HPDE6-E6E7 (cell line): Measurements from ENCODE around the gene AKNA.
A peak's percentile ranks its signal among the peaks of the same experiment; 100 is the strongest.

ENCODE experiments used
- DNase-seq: peaks from one replicate; pipeline ENCODE4 v3.0.0; 2011; ENCODE audit warnings: missing footprints; ENCODE audit errors: extremely low spot score

Gene AKNA, protein sequence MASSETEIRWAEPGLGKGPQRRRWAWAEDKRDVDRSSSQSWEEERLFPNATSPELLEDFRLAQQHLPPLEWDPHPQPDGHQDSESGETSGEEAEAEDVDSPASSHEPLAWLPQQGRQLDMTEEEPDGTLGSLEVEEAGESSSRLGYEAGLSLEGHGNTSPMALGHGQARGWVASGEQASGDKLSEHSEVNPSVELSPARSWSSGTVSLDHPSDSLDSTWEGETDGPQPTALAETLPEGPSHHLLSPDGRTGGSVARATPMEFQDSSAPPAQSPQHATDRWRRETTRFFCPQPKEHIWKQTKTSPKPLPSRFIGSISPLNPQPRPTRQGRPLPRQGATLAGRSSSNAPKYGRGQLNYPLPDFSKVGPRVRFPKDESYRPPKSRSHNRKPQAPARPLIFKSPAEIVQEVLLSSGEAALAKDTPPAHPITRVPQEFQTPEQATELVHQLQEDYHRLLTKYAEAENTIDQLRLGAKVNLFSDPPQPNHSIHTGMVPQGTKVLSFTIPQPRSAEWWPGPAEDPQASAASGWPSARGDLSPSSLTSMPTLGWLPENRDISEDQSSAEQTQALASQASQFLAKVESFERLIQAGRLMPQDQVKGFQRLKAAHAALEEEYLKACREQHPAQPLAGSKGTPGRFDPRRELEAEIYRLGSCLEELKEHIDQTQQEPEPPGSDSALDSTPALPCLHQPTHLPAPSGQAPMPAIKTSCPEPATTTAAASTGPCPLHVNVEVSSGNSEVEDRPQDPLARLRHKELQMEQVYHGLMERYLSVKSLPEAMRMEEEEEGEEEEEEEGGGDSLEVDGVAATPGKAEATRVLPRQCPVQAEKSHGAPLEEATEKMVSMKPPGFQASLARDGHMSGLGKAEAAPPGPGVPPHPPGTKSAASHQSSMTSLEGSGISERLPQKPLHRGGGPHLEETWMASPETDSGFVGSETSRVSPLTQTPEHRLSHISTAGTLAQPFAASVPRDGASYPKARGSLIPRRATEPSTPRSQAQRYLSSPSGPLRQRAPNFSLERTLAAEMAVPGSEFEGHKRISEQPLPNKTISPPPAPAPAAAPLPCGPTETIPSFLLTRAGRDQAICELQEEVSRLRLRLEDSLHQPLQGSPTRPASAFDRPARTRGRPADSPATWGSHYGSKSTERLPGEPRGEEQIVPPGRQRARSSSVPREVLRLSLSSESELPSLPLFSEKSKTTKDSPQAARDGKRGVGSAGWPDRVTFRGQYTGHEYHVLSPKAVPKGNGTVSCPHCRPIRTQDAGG (N-terminal part only)

DNA sequence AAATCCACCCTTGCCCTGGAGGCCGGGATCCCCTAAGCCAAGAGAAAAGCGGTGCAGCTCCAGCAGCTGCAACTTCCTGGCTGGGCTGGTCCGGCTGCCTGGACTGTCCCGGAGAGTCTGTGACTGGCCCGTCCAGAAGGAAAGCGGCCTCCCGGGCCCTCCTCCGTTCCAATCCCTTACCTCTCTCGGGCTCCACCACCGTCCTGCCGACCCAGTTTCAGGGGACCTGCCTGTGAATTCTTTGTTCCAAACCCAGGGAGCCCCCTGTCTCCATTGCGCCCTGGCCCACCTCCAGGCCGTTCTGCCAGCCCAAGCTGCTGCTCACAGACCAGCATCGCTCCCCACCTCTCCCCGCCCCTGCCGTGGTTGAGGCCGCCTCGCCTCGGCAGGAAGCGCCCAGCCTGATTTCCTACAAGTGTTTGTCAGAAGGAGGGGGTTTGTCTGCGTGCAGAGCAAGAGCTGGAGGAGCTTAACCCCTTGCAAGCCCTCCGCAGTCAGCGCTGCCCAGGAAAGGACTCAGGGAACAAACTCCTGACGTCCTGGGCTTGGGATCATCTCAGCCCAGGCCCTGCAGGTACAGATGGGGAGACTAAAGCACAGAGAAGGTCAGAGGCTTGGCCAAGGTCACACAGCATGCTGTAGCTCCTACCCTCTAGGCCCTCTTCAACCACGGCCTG is at the start of gene AKNA:
AKNA (minus strand) TSS at position 303 of the 677 bp plus-strand sequence. CDS start 6,649 bp downstream, outside the sequence.
- DNase-seq, result no peak

DNA sequence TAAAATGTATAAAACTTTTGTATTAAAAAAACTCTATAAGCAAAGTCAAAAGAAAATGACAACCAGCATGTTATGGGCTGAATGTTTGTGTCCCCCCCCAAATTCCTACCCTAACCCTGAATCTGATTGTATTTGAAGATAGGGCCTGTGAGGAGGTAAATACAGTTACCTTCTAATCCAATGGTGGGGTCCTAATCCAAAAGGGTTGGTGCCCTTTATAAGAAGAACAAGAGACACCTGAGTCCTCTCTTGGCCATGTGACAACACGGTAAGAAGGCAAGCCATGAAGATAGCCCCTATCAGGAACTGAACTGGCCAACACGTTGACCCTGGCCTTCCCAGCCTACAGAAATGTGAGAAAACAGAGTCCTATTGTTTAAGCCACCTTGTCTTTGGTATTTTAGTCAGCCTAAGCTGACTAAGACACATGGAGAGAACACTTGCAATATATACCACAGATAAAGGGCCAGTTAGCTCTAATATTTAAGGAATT is 49.7 kb upstream of the AKNA start:
- no peak for DNase-seq

DNA sequence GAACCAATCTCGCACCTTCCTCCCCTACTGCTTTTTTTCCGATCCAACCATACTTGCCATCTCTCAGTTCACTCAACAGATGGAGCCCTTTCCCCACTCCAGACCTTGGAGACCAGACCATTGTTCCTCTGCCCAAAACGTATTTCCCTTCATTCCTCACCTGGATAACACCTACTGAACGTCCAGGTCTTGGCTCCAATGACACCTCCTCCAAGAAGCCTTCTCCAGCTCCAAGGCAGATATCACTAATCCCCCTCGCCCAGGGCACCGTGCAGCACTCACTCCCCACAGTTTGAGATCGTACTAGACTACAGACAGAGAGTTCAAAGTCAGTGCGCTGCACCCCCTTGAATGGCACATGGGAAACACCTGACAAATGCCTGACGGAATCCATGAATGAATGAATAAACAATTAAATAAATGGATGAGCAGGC is 47.1 kb upstream of the AKNA start:
- DNase-seq, result peak; percentile 79

DNA sequence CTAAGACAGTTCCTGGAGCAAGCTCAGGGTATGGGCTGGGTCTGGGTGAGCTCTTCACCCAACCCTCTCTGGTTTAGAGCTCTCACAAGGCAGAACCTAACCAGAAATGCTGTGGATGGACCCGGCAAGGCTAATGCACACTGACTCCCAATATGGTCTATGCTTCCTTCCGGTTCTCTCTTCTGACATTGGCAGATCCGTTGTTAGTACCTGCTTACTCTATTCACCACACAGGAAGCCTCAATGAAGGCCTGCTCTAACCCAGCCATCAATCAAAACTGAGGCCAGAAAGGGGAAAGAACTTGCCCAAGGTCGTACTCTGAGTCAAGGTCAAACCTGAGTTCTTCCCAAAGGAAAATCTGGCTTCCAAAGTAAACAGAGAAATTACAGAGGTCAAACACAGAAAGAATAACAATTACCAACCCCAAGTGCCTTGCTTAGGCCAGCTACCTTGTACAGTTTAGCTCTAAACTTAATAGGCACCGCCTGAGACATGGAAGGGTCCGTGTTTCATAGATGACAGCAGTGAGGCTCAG is 46.0 kb upstream of the AKNA start:
- no peak for DNase-seq

DNA sequence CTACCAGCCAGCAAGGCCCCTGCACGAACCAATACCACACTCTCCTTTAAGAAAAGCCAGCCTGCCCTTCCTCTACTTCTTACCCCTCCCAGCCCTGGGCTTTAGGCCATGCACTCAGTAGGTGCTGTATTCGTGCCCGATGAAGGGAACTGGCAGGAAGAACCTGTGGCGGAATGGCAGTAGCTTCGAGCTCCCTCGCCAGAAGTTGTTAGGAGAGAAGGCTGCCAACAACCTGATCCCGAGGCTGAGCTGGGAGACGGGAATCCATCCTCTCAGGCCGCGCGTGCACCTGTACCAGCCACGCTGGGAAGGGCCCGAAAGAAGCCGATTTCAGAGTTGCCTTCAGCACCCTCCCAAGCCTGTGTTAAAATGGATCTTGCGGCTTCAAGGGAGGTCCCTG is 45.3 kb upstream of the AKNA start:
- no peak for DNase-seq

DNA sequence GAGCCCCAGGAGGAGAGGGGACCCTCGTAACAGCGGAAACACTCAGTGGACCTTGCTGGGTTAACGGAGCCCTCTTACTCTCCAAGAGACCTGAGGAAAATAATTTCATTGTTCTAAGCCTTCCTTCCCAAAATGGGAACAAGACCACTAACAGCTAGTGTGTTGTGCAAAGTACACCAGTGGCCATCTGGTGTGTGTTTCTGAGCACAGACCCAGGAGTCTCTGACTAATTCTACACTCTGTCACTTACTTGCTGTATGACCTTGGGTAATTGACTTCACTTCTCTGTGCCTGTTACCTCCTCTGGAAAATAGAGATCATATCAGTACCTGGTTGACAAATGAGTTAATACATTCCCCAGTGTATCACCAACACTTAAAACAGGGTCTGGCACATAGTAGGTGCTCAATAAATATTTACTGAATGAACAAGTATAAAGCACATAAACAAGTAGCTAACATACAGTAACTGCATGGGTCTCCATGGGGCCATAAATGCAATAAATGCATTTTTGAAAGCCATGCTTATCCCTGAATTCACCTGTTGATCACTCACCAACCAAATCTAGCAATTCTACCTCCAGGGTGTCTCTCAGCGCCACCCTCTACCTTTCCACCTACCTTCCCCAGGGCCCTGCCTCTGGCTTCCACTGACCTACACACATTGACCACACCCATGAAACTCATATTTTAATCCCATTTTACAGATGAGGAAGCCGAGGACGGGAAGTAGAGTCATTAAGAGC is 44.7 kb upstream of the AKNA start:
- no peak for DNase-seq

DNA sequence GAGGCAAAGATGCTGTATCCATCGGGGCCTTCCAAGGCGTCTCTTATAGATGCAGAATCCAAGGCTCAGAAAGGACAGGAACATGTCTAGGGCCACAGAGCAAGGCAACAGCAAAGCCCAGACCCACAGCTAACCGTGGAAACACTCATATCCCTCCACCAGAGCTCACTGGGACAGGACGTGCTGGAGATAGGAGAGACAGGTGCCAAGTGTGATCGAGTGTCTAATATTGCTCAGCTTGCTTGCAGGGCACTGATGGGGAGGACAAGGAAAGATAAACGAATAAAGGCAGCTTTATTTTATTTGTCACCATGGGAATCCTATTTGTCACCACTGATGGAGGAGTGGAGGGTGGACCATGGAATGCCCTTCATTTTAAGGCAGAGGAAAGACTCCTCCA is 44.0 kb upstream of the AKNA start:
- DNase-seq, result no peak

DNA sequence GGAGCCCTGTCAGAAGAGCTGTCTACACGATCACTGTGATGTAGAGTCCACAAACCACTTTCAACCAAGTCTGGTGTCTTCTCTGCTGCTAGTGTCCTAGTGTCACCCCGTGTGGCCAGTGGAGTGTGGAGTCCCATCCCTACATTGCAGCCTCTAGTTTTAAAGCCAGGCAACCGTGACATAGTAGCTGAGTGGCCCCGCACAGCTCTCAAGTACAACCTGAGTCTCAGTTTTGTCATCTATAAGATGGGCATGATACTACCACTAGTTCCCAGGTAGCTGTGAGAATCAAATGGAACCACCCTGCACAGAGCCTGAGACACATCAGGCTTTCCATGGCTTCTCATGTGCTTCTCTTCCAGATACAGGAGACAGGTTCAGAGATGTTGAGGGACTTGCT is 43.2 kb upstream of the AKNA start:
- DNase-seq, result no peak

DNA sequence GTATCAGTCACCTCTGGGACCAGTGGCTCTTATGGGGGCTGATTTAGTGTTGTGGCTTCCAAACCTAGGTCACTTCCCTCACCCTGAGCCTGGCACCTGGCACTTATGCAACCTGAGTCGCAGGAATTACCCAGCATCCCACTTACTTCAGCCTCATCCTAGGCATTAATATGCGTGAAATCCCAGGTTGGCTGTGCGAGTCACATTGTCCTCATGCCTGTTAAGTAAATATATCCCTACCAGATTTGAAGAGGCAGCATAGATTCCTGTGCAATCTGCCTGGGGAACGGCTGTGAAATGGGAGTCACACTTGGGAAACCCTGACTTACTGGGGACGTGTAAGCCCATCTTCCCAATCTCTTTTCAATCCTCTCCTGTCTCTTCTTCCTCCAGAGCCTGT is 42.7 kb upstream of the AKNA start:
- DNase-seq, result no peak

DNA sequence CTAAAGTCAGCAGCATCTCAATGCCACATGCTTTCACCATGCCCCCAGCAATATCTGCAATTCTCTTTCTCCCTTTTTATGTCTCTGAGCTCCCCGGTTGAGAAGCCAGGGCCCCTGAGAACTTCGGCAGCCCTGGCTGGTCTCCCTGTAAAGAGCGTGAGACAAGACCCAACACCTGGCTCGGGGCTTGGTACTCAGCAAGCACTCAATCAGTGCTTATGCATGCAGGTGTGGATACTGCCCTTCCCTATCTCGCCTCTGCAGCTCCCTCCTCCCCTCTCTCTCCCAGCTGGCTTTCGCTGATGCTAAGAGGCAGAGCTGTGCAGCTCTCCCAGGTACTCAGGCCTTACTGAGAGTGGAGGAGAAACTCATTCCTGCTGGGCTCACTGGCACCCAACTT is 41.7 kb upstream of the AKNA start:
- no peak for DNase-seq

DNA sequence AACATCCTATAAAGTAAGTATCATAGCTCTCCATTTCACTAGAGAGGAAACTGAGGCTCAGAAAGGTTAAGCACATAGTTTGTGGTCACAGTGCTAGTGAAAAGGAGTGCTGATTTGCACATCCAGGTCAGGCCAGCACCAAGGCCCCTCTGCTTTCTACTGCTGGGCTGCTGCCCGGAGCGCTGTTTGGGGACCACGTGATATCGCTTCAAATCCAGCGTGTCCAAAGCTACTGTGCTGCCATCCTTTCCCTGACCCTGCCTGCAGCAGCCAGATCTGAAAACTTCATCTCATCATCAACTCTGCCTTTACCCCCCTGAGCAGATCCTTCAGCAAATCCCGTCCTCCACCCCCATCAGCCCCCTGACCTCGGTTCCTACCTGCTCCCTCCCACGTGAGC is 40.7 kb upstream of the AKNA start:
- DNase-seq, result no peak

DNA sequence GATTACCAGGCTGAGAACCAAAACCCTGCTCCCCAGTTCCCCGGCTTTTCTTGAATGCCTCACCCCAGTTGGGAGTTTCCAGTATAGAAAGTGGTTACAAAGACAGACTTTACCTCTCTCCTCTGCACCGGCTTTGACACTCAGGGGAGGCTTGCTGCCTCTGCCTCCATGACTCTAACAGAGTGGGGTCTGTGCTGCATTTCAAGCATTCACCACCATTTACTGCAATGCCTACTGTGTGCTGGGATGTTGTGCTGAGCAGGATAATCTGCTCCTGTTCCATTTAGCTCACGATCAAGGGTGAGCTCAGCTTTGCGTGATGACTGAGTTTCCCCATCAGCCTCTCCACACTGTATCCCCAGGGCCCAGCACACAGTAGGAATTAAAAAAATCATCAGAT is 39.9 kb upstream of the AKNA start:
- no peak for DNase-seq

DNA sequence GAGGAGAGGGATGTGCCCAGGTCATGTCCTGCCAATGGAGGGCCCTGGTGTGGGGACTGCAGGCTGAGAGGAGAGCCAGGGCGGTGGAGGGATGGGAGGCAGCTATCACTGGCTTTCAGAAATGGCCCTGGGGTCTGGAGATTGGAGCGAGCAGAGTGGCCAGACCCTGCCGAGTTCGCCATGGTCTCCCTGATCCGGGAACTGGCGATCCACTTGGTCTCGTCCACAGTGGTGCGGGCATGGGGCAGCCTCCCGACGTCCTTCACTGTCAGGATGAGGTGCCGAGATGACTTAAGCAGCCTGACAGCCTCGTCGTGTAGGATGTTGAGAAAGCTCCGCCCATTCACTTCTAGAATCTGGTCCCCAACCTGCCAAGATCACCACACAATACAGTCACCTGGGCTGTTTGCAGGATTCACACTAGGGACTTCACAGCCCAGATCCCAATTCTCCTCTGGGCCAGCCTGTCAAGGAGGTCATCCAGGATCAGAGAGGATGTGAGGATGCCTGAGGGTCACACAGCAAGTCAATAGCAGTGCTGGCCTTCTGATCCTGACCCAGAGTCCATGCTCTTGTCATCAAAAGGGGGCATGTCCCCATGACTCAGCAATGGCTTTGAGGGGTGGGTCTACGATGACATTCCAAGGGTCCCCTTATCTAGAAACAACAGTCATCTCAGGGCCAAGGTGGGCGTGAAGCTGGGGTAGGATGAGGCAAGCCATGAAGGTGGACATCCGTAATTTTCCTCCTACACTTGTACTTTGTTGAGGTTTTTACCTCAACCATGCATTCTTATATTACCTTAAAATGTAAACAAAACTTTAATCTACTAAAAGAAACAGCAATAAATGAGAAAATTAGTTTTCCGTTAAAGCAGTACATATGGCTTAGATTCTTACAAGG is 38.5 kb upstream of the AKNA start:
- no peak for DNase-seq

DNA sequence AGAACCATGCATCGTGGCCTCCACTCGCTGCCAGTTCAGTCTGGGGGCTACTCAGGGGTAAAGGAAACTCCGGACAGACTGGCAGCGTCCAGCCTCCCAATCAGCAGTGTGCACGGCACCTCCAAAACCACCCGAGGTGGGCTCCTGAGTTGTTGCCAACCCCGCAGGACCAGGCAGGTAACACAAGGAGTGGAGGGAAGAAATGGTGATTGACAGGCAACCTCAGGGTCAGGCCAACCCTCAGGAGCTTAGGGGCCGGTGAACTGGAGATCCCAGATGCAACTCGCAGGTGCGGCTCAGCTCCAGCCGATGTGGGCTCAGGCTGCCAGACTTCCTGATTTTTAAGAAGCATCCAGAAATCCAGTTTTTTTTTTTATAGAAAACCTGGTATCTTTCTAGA is 37.3 kb upstream of the AKNA start:
- no peak for DNase-seq

DNA sequence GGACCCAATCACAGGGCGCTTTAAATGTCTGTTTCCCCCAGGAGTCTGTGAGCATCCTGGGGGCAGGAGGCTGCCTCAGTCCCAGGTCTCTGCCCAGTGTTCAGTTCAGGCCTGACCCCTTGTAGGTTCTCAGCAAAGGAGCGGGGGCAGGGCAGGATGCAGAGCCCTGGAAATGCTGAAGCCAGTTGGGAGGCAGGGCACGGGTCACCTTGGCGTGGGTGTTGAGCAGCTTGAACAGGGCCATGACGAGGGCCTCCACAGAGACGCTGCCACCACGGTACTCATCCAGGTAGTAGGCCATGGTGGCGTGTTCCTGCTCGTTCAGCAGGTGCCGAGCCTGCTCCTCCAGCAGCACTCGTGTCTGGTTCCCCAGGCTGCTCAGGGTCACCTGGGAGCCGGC is 36.3 kb upstream of the AKNA start:
- DNase-seq, result no peak

DNA sequence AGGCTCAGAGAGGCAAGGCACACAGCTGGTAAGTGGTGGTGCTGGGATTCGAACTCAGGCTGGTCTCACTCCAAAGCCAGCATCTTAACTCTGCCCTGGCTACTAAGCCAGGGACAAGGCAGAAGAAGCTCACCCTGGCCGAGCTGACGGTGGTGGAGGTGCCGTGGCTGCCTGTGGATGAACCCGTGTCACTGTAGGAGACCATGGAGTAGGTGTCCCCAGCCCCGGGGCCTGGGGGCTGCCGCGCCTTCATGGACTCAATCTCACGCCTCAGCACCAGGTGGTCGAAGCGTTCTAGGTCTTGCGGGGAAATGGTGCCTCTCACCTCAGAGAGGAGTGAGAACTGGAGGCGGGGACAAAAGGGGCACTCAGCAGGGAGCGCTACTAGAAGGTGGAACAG is 35.4 kb upstream of the AKNA start:
- no peak for DNase-seq

DNA sequence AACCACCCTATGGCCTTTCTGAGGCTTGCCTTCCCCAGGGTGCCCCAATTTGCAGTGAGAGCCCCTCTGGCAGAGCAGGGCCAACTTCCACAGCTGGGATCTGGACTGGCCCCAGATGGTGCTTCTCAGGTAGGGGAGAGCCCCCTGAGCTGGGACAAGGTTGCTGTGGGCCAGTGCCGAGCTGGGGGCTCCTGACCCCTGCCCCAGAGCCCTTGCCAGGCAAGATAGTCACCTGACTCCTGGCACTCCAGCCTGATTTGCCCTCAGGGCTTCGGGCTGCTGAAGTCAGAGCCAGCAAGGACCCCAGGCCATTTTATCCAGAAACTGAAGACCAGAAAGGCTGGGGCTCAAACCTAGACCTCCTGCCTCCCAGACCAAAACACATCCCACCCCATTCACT is 33.4 kb upstream of the AKNA start:
- DNase-seq, result no peak

DNA sequence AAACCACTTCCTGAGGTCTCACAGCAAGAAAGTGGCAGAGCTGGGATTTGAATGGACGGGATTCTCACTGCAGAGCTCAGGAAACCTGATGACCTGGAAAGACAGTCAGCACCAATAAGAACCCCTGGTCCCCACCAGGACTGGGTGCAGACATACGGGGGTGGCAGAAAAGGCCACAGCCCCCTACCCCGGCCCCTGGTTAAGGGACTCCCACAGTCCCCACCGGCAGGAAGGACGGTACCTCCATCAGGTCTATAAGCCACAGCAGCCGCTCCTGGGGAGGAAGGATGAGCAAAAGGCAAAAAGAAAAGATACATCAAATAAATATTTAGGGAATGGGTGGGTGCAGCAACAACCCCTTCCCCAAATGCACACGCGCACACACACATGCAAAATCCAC is 32.0 kb upstream of the AKNA start:
- no peak for DNase-seq

DNA sequence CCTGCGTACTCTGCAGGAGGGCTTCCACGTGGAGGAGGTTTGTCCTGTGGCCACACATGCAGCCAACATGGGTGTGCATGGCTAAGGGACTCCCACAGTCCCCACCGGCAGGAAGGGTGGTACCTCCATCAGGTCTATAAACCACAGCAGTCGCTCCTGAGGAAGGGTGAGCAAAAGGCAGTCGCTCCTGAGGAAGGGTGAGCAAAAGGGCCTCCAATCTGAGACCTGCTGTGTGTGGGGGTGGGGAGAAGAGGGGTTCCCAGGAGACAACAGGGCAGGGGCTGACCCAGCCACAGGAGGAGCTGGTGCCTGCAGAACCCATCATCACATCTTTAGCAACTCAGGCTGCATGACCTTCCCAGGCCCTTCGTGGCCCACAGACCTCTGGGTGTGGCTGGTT is 30.3 kb upstream of the AKNA start:
- DNase-seq, result no peak
